ENCODE data around the gene CEP72. TPM values are rescaled to one million over a fixed set of nuclear protein-coding genes. Genes with fewer than 3 reads are reported as not detected.

CEP72 gene
- total and polyA plus RNA-seq, 2 of the 13 experiments (the other 11 are each of a cell fraction or from before 2014, with no cell fraction given): 3.4 to 9.4 TPM

GRCh38 chr5:674630-675011, 62.5 kb downstream of the CEP72 start:
- FAIRE-seq (no peak), DNase-seq (ENCODE audit: low spot score) (no peak), ATAC-seq (peak; percentile 12)
- ChIA-PET POLR2A (no interaction called here), CTCF (ENCODE audit: low intra/inter-chr PET ratio, low total read pairs) (no interaction called here)
- BruUV-seq (replicated peaks): no TSS peak
- Histone ChIP-seq H3K79me2 (ENCODE audit: insufficient read depth, low read length) (no peaks in the 10 kb centered on the region), H3K4me2 (ENCODE audit: low read depth, low read length) (no peak overlapping the region), H3K27ac (ENCODE audit: extremely low read length, insufficient read depth, low read length) (no peak overlapping the region), H2AFZ (ENCODE audit: low read length) (no peak overlapping the region), H3K36me3 (replicated peaks in 1 of 2; ENCODE audit: control insufficient read depth in 1 of 2, insufficient read depth in 2 of 2, low read length in 2 of 2) (no peaks in the 10 kb centered on the region), H3K4me1 (ENCODE audit: insufficient read depth, low read length) (peaks cover 40% of the 10 kb centered on the region), H3K9me3 (ENCODE audit: low read length) (no peaks in the 10 kb centered on the region), H3K27me3 (ENCODE audit: control insufficient read depth in 1 of 2, insufficient read depth in 2 of 2, low read length in 2 of 2) (peaks cover 5 to 22% of the 10 kb centered on the region in 2 experiments; a peak in 4 of 5 replicates), H3K4me3 (replicated peaks in 1 of 3; ENCODE audit: insufficient read depth in 1 of 3, low read depth in 2 of 3, low read length in 3 of 3) (no peak overlapping the region), H4K20me1 (ENCODE audit: insufficient read depth, low read length) (no peaks in the 10 kb centered on the region; the same call in 1 of the 2 replicates), H3K9ac (ENCODE audit: insufficient read depth, low read depth, low read length) (no peak overlapping the region)
- TF ChIP-seq AGO1 (IDR thresholded peaks at IDR 0.05; ENCODE audit: low read depth, low read length, poor library complexity, severe bottlenecking) (peak; percentile 84), ONECUT2 (CRISPR knock-in tag; IDR thresholded peaks at IDR 0.05) (no peak), AGO2 (optimal IDR thresholded peaks at IDR 0.05; ENCODE audit: low read depth, low read length) (peak; percentile 2), TCF12 (IDR thresholded peaks at IDR 0.05) (no peak), TCF12 (CRISPR knock-in tag; IDR thresholded peaks at IDR 0.05) (no peak)
- intact Hi-C loops (cut with micrococcal nuclease; ENCODE audit: unreplicated experiment) (loop anchor here (10.0 kb wide), 1 partner anchor 220 kb away; the partner anchor contains the start of genes BRD9 and TRIP13), in situ Hi-C loops (cut with HindIII; ENCODE audit: extremely low pct_ligation_motif_present, low pct_unique_long_range_greater_than_20kb) (loop anchor here (10.0 kb wide), 1 partner anchor 220 kb away; the partner anchor contains the start of genes BRD9 and TRIP13)
- 36% methylated on average over 2 of the region's 7 CpGs for WGBS (ENCODE audit: low lambda C conversion rate)

- FAIRE-seq (no peak), DNase-seq (ENCODE audit: low spot score) (no peak), ATAC-seq (no peak)
- peaks cover 40% of the 10 kb centered on the region for H3K4me1 ChIP-seq (ENCODE audit: insufficient read depth, low read length)
- ChIA-PET POLR2A (no interaction called here), CTCF (ENCODE audit: low intra/inter-chr PET ratio, low total read pairs) (no interaction called here)
- no peaks in the 10 kb centered on the region for H3K9me3 ChIP-seq (ENCODE audit: low read length)
- 55% methylated on average over 13 of the region's 20 CpGs for WGBS (ENCODE audit: low lambda C conversion rate)
- intact Hi-C loops (cut with micrococcal nuclease; ENCODE audit: unreplicated experiment) (loop anchor here (10.0 kb wide), 1 partner anchor 220 kb away; the partner anchor contains the start of genes BRD9 and TRIP13), in situ Hi-C loops (cut with HindIII; ENCODE audit: extremely low pct_ligation_motif_present, low pct_unique_long_range_greater_than_20kb) (loop anchor here (10.0 kb wide), 1 partner anchor 220 kb away; the partner anchor contains the start of genes BRD9 and TRIP13)
- TF ChIP-seq ZNF746 (CRISPR knock-in tag; IDR thresholded peaks at IDR 0.05): no peak
- no peak overlapping the region for H3K4me2 ChIP-seq (ENCODE audit: low read depth, low read length)
- H3K4me3 ChIP-seq (replicated peaks in 1 of 3; ENCODE audit: insufficient read depth in 1 of 3, low read depth in 2 of 3, low read length in 3 of 3): no peak overlapping the region
- H4K20me1 ChIP-seq (ENCODE audit: insufficient read depth, low read length): no peaks in the 10 kb centered on the region; the same call in 1 of the 2 replicates
- BruUV-seq (replicated peaks): no TSS peak
- H3K27ac ChIP-seq (ENCODE audit: extremely low read length, insufficient read depth, low read length): no peak overlapping the region
- H3K36me3 ChIP-seq (replicated peaks in 1 of 2; ENCODE audit: control insufficient read depth in 1 of 2, insufficient read depth in 2 of 2, low read length in 2 of 2): no peaks in the 10 kb centered on the region
- H3K79me2 ChIP-seq (ENCODE audit: insufficient read depth, low read length): no peaks in the 10 kb centered on the region
- no peak overlapping the region for H3K9ac ChIP-seq (ENCODE audit: insufficient read depth, low read depth, low read length)
- H3K27me3 ChIP-seq (ENCODE audit: control insufficient read depth in 1 of 2, insufficient read depth in 2 of 2, low read length in 2 of 2): peaks cover 5 to 22% of the 10 kb centered on the region in 2 experiments; a peak in 4 of 5 replicates
- H2AFZ ChIP-seq (ENCODE audit: low read length): no peak overlapping the region
Measured at GRCh38 chr5:675111-675870, 63.2 kb downstream of the CEP72 start.

Measured in HepG2 (cell line).